ENCODE data around the gene SLC38A11.

SLC38A11 gene

DNA sequence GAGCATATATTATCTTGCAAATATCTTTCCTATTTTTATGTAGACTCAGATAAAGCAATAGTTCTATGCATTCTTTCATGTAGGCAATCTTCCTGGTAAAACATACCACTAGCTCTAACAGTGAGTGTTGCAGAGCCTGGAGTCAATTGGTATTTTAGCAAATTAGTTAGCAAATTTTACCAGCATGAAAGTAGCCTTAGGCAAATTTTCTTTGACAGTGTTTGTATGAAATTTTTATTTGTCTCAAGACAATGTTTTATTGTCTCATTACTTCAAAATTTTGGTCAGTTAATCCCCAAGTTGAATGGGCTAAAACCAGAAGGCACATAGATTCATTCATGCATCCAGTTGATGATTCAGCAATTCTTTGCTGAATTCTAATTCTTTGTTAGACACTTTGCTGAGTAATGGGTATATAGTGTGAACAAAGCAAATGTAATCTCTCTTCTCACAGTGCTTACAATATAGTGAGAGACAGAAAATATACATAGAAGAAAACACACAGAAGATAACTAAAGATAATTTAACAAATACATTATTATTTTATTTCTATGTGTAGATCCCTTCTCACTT is 27.1 kb downstream of the SLC38A11 start:
- in situ Hi-C loops (cut with MboI; ENCODE audit: low pct_unique_long_range_greater_than_20kb, low sequenced_read_pairs), result no loop called here
- no peak for DNase-seq

DNA sequence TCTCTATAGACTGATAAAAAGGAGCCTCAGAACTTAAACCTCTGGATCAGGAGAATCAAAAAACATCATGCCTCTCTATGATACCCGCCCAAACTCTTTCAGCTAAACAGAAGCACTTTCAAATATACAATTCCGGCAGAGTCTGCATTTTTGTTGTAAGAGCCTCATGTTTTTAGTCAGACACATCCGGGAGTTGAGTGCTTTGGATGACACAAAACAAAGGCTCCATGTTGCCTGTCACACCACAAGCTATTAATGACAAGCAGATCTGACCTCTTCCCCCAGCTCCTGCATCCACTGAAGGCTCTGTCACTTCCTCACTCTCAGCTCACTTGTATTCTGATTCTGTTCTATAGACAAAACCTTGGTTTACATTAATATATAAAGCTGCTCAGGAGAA is 33.2 kb downstream of the SLC38A11 start:
- in situ Hi-C loops (cut with MboI; ENCODE audit: low pct_unique_long_range_greater_than_20kb, low sequenced_read_pairs), result no loop called here
- no peak for DNase-seq

DNA sequence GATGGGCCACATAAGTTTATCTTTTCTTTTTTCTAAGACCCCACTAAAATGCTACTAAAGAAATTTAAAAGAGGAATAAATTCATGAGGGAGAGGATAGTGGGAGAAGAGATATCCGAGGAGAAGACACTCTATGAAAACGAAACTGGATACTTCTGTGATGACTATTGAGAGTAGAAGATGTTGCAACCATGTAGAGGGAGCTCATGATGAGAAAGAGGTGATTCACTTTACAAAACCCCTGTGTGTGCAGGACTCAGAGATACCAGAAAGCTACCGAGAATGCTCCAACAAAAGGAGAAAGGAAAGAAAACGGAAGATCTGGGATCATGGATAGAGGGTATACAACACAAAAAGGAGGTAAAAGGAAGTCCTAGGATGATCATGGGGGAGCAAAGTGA is 34.9 kb downstream of the SLC38A11 start:
- DNase-seq, result no peak
- in situ Hi-C loops (cut with MboI; ENCODE audit: low pct_unique_long_range_greater_than_20kb, low sequenced_read_pairs), result no loop called here

DNA sequence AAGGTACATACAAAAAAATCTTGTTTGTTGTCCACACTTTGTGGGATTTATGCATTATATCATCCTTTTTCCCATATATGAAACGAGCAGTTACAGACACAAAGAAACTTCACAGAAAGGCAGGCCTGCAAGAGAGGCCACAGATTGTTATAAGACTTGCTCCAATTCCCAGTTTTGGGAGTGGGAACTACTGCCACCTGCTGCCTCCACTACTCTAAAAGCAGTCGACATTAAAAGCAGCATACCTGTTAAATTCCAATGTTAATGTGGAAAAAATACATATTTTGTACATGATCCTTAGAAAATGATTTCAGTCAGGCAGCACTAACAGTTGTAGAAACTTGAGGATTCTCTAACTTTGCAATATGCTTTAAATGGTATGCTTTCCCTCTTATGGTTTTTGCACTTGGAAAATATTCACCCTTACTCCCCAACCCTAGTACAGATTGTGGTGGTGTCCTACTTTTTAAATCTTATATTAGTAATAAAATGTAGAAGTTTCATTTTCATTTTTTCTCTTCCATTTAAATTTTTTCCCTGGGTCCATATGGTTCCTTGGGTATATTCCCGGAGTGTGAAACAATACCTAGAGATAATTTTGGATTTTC is 37.9 kb downstream of the SLC38A11 start:
- peak; percentile 1 for DNase-seq

DNA sequence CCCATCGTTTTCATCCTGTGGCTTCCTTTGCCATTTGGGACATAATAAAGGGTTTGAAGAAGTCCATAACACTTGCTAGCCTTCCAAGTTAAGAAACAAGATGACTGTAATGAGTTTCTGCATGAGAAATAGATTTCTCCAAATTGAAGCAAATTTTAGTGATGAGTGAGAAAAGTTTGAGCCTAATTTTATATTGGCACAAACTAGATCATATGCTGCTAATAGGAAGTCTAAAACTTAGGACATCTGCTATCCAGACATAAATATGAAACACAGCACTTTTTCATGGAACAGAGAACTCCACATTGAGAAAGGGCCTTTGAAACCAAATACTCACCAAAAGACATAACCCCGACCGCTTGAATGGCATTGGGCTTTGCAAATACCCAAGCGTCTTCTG is 39.8 kb downstream of the SLC38A11 start:
- in situ Hi-C loops (cut with MboI; ENCODE audit: low pct_unique_long_range_greater_than_20kb, low sequenced_read_pairs), result no loop called here
- no peak for DNase-seq

More for the DNA sequence above, 37.9 kb downstream of the SLC38A11 start:
- in situ Hi-C loops (cut with MboI; ENCODE audit: low pct_unique_long_range_greater_than_20kb, low sequenced_read_pairs), result no loop called here

DNA sequence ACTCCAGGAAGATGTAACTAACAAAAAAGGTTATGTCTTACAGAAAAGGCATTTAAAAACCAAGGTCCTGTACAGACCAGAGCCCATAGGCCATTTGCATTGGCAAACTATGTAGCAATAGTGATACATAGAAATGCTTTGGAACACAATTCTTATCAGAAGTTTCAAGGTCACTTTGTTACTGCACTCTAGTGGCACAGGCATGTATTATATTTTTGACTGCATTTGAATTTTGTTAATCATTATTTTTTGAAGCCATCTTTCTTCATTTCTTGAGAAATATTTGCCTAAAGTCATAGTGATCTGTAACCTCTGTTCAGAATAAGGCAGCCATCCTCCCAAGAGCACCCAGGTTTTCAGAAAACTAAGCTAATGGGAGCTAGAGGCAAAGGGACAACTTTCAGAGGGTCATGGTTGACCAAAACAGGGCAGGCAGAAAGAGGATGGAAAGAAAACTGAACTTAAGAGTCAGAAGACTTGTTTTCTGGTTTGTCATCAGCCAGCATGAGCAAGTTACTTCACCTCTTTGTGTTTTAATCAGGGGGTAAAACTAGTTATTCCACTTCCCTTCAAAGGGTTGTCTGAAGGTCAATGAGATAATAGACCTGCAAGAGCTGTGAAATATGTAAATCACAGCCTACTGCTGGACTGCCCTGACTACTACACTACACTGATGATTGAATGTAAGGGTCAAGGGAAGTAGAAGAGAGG is 41.5 kb downstream of the SLC38A11 start:
- DNase-seq, result no peak
- in situ Hi-C loops (cut with MboI; ENCODE audit: low pct_unique_long_range_greater_than_20kb, low sequenced_read_pairs), result no loop called here

DNA sequence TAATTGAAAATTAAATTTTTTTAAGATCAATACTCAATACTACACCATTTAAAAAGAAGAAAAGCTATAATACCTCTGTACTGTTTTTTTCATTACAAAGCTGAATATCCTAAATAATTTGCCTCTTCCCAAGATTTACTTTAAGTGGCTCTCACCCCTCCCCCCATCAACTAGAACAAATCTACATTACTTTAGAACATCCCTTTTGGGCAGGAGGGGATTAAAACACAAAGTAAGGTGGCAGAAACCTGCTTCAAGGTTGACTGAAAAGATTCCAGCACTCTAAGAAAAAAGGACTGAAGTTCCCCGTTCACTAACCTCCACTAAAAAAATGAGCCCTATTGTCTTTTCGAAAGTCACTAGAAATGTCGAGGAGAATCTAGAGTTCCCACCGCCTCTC is 42.3 kb downstream of the SLC38A11 start:
- in situ Hi-C loops (cut with MboI; ENCODE audit: low pct_unique_long_range_greater_than_20kb, low sequenced_read_pairs), result no loop called here
- no peak for DNase-seq

DNA sequence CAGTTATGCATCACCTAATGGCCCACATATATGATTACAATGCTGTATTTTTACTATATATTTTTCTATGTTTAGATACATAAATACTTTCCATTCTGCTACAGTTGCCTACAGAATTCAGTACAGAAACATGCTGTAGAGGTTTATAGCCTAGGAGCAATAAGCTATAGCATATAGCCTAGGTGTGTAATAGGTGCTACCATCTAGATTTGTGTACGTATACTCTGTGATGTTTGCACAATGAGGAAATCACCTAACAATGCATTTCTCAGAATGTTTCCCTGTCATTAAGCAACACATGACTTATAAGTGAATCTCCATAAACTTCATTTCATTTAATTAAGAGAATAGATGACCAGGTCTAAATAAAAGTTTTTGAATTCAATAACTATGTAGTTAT is 43.5 kb downstream of the SLC38A11 start:
- no peak for DNase-seq
- in situ Hi-C loops (cut with MboI; ENCODE audit: low pct_unique_long_range_greater_than_20kb, low sequenced_read_pairs), result no loop called here

DNA sequence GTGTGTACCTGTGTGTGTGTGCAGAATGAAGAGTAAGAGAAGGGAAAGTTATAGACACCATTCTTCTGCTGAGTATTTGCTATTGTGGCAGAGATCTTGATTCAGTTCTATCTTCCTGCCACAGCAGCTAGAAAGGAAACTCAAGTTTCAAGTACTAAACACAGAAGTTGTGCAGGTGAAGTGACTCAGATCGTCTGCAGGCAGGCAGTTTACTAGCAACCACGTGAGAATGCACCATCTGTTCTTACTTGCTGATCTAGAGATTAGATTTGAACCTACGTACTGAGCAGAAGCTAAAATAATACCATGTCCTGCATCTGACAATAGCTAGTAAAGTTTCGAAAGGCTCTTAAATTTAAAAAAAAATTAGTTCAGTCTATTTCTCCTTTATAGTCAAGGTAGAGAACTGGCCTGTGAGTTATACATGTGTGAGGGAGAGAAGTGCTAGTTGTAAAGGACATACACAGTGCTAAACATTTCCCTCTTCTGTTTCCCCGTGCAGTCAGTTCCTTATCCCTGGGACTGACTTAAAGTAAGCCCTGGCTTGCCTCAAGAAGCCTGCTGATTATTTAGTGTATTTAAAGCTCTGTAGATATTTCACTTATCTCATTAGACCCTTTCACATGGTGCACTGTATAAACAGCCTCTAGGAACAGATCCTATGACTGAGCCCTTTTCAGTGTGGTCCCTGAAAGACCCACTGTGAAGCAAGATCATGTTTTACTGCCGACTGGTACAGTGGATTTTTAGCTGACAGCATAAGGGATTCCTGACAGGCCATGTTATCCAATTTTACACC is 45.0 kb downstream of the SLC38A11 start:
- in situ Hi-C loops (cut with MboI; ENCODE audit: low pct_unique_long_range_greater_than_20kb, low sequenced_read_pairs), result no loop called here
- DNase-seq, result peak; percentile 1

DNA sequence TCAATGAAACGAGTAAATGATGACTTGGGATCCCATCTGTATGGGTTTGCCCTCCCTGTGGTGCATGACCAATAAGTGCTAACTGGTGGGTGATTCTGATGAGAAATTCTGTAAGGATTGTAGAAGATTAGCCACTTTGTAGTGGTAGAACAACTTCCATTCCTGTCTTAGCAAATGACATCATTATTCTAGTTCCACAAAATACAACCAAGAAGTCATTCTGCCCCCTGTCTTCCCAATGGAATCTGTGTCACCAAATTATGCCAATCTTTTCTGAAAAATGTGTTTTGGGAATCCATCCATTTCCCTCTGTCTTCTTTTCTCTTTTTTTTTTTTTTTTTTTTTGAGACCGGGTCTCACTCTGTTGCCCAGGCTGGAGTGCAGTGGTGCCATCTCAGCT is 48.4 kb downstream of the SLC38A11 start:
- in situ Hi-C loops (cut with MboI; ENCODE audit: low pct_unique_long_range_greater_than_20kb, low sequenced_read_pairs), result no loop called here
- no peak for DNase-seq

DNA sequence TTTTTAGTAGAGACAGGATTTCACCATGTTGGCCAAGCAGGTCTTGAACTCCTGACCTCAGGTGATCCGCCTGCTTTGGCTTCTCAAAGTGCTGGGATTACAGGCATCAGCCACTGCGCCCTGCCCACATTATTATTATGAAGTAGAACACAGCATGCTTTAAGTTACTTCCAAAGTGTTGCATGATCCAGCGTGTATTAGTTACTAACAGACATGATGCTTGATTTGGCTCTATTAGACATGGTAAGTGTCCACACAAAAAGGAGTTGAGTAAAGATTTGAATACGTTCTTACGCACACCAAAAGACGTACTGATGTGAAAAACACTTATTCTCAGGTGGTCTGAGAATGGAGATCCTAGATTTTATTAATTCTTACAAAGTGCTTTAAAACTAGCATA is 50.0 kb downstream of the SLC38A11 start:
- in situ Hi-C loops (cut with MboI; ENCODE audit: low pct_unique_long_range_greater_than_20kb, low sequenced_read_pairs), result no loop called here
- no peak for DNase-seq

DNA sequence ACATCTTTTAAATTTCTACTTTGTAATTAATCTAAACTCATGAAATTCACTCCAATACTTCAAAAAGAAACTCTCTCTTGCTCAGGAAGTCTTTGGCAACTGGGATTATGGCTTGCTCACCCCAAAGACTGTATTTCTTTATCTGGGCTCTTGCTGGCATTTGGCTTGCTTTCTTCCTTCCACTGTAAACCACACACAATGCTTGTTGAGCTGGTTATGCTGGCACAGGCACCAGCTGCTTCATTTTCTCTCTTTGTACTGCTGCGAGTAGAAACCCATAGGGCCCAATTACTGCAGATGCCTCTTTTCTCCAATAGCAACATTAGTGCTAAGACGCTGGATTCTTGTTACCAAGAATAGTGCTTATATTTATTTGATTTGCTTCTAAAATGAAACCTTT is 51.4 kb downstream of the SLC38A11 start:
- in situ Hi-C loops (cut with MboI; ENCODE audit: low pct_unique_long_range_greater_than_20kb, low sequenced_read_pairs), result no loop called here

DNA sequence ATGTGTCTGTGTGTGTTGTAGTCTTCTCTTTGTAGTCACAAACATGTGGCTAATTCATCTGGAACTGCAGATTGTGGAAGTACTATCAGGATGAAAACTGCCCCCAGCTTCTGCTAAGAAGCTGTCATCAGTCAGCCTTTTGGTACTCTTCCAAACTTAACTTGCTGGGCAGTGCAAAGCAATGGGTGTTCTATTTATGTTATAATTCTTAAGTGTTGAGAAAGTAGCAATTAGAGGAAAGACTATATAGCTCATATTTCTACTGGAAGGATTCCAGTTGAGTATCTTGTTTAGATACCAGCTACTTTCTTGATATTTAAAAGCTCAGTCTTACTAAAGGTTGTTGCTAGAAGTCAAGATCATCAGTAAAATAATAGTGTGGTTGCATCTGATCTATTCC is 52.1 kb downstream of the SLC38A11 start:
- in situ Hi-C loops (cut with MboI; ENCODE audit: low pct_unique_long_range_greater_than_20kb, low sequenced_read_pairs), result no loop called here
- DNase-seq, result no peak

More for the DNA sequence above, 51.4 kb downstream of the SLC38A11 start:
- no peak for DNase-seq

DNA sequence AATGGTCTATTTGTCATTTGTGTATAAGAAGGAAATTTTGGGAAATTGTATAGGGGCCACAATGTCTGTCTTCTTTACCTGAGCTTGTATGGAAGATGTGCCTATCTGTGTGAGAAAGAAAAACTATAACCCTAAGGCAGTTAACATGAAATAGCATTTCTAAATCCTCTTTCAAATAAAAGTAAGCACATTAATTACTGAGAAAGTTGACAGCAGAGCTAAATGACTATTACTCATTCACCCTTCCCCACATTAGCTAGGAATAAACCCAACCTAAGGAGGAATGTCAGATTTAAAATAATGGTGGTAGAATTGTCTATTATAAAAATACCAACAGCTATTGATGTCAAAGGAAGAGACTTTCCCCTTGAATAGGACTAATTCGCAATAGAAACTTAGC is 56.2 kb downstream of the SLC38A11 start:
- no peak for DNase-seq
- in situ Hi-C loops (cut with MboI; ENCODE audit: low pct_unique_long_range_greater_than_20kb, low sequenced_read_pairs), result no loop called here

DNA sequence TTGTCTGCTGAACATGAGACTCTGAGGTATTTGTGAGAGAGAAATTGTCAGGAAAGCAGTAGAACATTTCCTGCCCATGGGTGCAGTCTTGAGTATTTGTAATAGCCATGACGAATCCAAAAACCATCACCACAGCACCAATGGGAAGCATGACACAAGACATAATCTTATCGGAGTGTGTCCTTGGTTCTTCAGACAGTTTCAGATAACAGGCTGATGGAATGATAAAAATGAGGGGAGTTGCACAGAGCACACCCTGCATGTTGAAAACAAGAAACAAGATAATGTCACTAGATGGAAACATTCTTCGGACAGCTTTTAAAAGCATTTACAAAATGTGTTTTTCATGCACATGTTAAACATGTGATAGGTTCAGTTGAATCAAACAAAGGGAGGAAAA is 56.9 kb downstream of the SLC38A11 start:
- in situ Hi-C loops (cut with MboI; ENCODE audit: low pct_unique_long_range_greater_than_20kb, low sequenced_read_pairs), result no loop called here
- DNase-seq, result no peak

DNA sequence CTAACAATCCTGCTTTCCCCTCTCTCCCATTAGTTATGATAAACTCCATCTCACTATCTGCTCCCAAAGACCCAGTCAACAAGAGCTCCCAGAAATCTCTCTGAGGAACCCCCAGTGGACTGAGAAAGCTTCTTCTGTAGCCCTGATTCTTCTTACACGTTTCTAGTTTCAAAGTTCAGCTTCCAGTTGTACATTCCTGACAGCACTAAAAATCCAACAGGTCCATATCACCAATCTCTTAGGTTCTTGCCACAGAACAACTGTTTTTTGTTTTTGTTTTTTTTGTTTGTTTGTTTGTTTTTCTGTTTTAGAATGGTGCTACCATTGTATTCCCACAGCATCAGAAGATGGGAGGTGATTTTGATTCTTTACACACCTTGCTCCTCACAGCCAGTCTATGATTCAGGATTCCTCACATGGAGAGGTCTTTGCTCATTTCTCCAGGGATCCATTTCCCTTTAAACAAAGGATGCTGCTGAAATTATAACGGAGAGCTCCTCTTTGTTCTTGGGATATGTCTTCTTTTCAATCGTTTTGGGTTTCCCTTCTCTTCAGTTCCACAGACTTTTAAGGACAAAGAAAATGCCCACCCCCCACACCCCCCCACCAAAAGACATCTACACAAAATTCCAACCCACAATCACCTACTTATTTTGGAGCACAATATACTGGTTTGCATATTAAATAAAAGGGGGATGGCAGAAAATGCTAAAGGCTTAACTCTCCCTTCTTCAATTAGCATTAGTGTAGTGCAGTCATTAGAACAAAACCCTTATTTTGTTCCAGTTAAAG is 57.7 kb downstream of the SLC38A11 start:
- no peak for DNase-seq
- in situ Hi-C loops (cut with MboI; ENCODE audit: low pct_unique_long_range_greater_than_20kb, low sequenced_read_pairs), result no loop called here

DNA sequence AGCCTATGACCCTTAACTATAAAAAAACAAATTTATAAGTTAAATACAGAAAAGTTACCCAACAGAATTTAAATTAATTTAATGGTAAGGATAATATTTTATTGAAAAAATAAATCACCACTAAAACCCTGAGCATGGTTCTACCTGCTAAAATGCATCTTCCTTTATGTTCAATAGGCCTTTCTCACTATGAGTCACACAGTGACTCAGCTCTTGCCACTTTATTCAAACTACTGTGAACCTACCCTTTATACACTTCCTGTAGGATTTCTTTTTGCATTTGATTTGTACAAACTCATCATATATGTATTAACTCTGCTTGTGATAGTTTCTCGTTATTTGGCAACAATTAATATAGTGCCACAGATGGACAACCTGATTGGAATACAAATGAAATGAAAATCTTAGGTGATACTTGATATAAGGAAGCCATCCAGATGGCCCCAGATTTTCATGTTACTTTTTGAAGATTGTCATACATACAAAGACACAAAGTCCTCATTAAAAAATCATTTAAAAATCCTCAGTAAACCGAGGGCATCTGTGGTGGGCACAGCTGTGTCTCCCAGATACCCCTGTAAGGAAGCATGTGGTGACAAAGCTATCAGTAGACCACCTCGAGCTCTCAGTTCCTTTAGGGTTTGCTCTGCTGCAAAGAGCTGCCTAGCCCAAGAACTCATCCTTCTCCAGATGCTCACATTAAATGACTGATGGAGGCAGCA is 58.5 kb downstream of the SLC38A11 start:
- no peak for DNase-seq
- in situ Hi-C loops (cut with MboI; ENCODE audit: low pct_unique_long_range_greater_than_20kb, low sequenced_read_pairs), result no loop called here

DNA sequence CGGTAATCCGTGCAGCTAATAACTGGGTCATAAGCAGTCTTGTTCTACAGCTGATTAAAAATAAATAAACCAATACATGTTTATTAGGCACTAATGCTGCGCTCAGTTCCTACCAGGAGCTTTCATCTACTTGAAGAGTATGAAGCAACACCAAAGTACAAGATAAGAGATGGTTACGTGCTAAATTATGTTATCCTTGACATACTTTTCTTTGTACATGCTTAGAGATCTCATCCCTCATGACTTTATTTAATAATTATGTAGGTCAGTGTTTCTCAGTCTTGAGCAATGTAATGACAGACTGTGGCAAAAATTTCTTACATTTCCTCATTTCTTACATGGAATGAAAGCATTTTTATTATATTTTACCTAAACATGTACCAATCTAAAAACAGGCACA is 59.1 kb downstream of the SLC38A11 start:
- no peak for DNase-seq
- in situ Hi-C loops (cut with MboI; ENCODE audit: low pct_unique_long_range_greater_than_20kb, low sequenced_read_pairs), result no loop called here

DNA sequence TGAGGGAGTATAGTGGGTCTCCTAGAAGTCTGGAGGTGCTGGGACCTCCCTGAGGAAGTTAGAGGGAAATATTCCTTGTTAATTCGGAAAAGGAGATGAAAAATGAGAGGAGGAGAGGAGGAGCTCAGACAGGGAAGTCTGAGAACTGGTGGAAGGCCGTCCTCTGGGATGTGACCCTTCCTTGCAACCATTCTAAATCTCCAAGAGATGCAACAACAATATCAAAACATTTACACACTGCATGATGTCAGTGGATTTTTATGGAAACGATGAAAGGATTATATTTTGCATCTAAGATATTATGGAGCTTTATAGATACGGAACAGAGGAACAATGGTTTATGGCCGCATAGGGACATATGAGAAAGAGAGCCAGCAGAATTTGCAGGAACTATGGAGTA is 63.9 kb downstream of the SLC38A11 start:
- in situ Hi-C loops (cut with MboI; ENCODE audit: low pct_unique_long_range_greater_than_20kb, low sequenced_read_pairs), result no loop called here

More for the DNA sequence above, 63.9 kb downstream of the SLC38A11 start:
- no peak for DNase-seq

Measured in KBM-7 (cell line).